GM20431 (cell line): Measurements from ENCODE around the gene COG5.
"Not testable (repeated sequence)": the region's sequence is repeated elsewhere in the genome, so short reads cannot be mapped to it uniquely, and the experiment has no call there.

Experiments used
- in situ Hi-C: fragments of 300-500 bp; cut with MseI, MboI; formaldehyde crosslinking; loops from one replicate; pipeline ENCODE4 v1.15.0; 2020; ENCODE audit warnings: low sequenced_read_pairs; ENCODE audit not compliant: unreplicated experiment

The COG5 gene

GRCh38 chr7:107169120-107170050, 394.3 kb downstream of the COG5 start:
- in situ Hi-C loops: no loop called here

GRCh38 chr7:107168233-107169119, 395.2 kb downstream of the COG5 start, which contains the start of gene HBP1:
HBP1 (plus strand) TSS chr7:107169003; CDS start chr7:107179894, 10,891 bp downstream.
- in situ Hi-C loops: no loop called here

- in situ Hi-C loops: no loop called here
These were observed 396.1 kb downstream of the COG5 start for GRCh38 chr7:107167483-107168232.

- in situ Hi-C loops: no loop called here
These were observed 396.8 kb downstream of the COG5 start for GRCh38 chr7:107166736-107167426.

- in situ Hi-C loops: no loop called here
These were observed 398.4 kb downstream of the COG5 start for GRCh38 chr7:107165341-107165740.

- in situ Hi-C loops: no loop called here
These were observed 399.6 kb downstream of the COG5 start for GRCh38 chr7:107164092-107164491.

GRCh38 chr7:107162475-107162874, 401.2 kb downstream of the COG5 start:
- in situ Hi-C loops: no loop called here

GRCh38 chr7:107161415-107161814, 402.3 kb downstream of the COG5 start:
- in situ Hi-C loops: no loop called here

GRCh38 chr7:107160389-107160788, 403.3 kb downstream of the COG5 start:
- in situ Hi-C loops: no loop called here

GRCh38 chr7:107158028-107158427, 405.7 kb downstream of the COG5 start:
- in situ Hi-C loops: no loop called here

GRCh38 chr7:107157091-107157490, 406.6 kb downstream of the COG5 start:
- in situ Hi-C loops: no loop called here

GRCh38 chr7:107155726-107156125, 408.0 kb downstream of the COG5 start:
- in situ Hi-C loops: not testable (repeated sequence)

GRCh38 chr7:107154826-107155225, 408.9 kb downstream of the COG5 start:
- in situ Hi-C loops: no loop called here

- in situ Hi-C loops: no loop called here
These were observed 411.7 kb downstream of the COG5 start for GRCh38 chr7:107152011-107152410.
